ENCODE results near the gene MTHFD1L.

GRCh38 chr6:151060766-151061531 lies 195.4 kb downstream of the MTHFD1L start:
- TF ChIP-seq CTCF (IDR thresholded peaks at IDR 0.05 in 2 of 3, conservative IDR thresholded peaks at IDR 0.05 in 1 of 3; ENCODE audit: insufficient read depth in 2 of 3, low read depth in 1 of 3, low read length in 3 of 3) (no peak), STAT6 (CRISPR knock-in tag; IDR thresholded peaks at IDR 0.05) (no peak), ZNF121 (CRISPR knock-in tag; conservative IDR thresholded peaks at IDR 0.05) (no peak), RFX1 (IDR thresholded peaks at IDR 0.05) (no peak), AFF4 (CRISPR knock-in tag; IDR thresholded peaks at IDR 0.05) (no peak), ZNF232 (CRISPR knock-in tag; IDR thresholded peaks at IDR 0.05) (no peak), AFF1 (IDR thresholded peaks at IDR 0.05; ENCODE audit: low read depth in 1 of 2, partially characterized antibody in 2 of 2) (no peak), POLR2B (IDR thresholded peaks at IDR 0.05; ENCODE audit: low read depth, partially characterized antibody) (no peak), GTF2F1 (IDR thresholded peaks at IDR 0.05; ENCODE audit: low read depth, low read length) (no peak), ZFP30 (CRISPR knock-in tag; IDR thresholded peaks at IDR 0.05; ENCODE audit: borderline replicate concordance) (no peak), NELFE (IDR thresholded peaks at IDR 0.05; ENCODE audit: insufficient read depth, insufficient read length) (no peak), ZNF274 (IDR thresholded peaks at IDR 0.05; ENCODE audit: borderline replicate concordance, low read depth, low read length) (no peak), CBFB (CRISPR knock-in tag; IDR thresholded peaks at IDR 0.05) (no peak)

Data from K562 (cell line).